ENCODE results near the gene KCNN1.

Gene KCNN1

GRCh38 chr19:17942582-17943273 lies 24.2 kb upstream of the KCNN1 start:
- H3K27ac ChIP-seq (replicated peaks) = no peak overlapping the region
- no peak for DNase-seq (ENCODE audit: low read depth in 1 of 2, low spot score in 1 of 2)
- no peaks in the 10 kb centered on the region for H3K27me3 ChIP-seq (ENCODE audit: insufficient read depth, poor library complexity, severe bottlenecking)
- no peak overlapping the region for H3K4me3 ChIP-seq (replicated peaks; ENCODE audit: insufficient read depth, low read length)
- TF ChIP-seq POLR2AphosphoS5 (IDR thresholded peaks at IDR 0.05; ENCODE audit: low read depth) = no peak
- no peak for TF ChIP-seq CTCF (IDR thresholded peaks at IDR 0.05; ENCODE audit: insufficient read depth, low read length)
- no peak for TF ChIP-seq REST (IDR thresholded peaks at IDR 0.05; ENCODE audit: insufficient replicate concordance, low read depth)

GRCh38 chr19:17943274-17944221 lies 23.4 kb upstream of the KCNN1 start:
- DNase-seq (ENCODE audit: low read depth in 1 of 2, low spot score in 1 of 2) = no peak
- TF ChIP-seq REST (IDR thresholded peaks at IDR 0.05; ENCODE audit: insufficient replicate concordance, low read depth) (no peak), GABPA (IDR thresholded peaks at IDR 0.05; ENCODE audit: low read depth) (no peak), POLR2AphosphoS5 (IDR thresholded peaks at IDR 0.05; ENCODE audit: low read depth) (no peak), CTCF (IDR thresholded peaks at IDR 0.05; ENCODE audit: insufficient read depth, low read length) (no peak)
- no peak overlapping the region for H3K27ac ChIP-seq (replicated peaks)
- no peaks in the 10 kb centered on the region for H3K27me3 ChIP-seq (ENCODE audit: insufficient read depth, poor library complexity, severe bottlenecking)
- no peak overlapping the region for H3K4me3 ChIP-seq (replicated peaks; ENCODE audit: insufficient read depth, low read length)

- DNase-seq (ENCODE audit: low read depth in 1 of 2, low spot score in 1 of 2) = no peak
- Histone ChIP-seq H3K27ac (replicated peaks) (no peak overlapping the region), H3K27me3 (ENCODE audit: insufficient read depth, poor library complexity, severe bottlenecking) (peaks cover 4% of the 10 kb centered on the region), H3K4me3 (replicated peaks; ENCODE audit: insufficient read depth, low read length) (no peak overlapping the region)
- TF ChIP-seq REST (IDR thresholded peaks at IDR 0.05; ENCODE audit: insufficient replicate concordance, low read depth) = no peak
- no peak for TF ChIP-seq CTCF (IDR thresholded peaks at IDR 0.05; ENCODE audit: insufficient read depth, low read length)
Observed at GRCh38 chr19:17944301-17944700, 22.6 kb upstream of the KCNN1 start.
